Activated CD4-positive, CD25-positive, alpha-beta regulatory T cell treated with anti-CD3 and anti-CD28 coated beads, Interleukin-2, amount 50 U/mL, for 16 hours (primary cell): Measurements from ENCODE around the gene SURF2.
"Not testable (repeated sequence)": the region's sequence is repeated elsewhere in the genome, so short reads cannot be mapped to it uniquely, and the experiment has no call there.

Experiments used
- DNase-seq: peaks from one replicate; pipeline ENCODE4 v3.0.0-alpha.2; 2020; ENCODE audit warnings: low read depth, low spot score

Gene SURF2

DNA sequence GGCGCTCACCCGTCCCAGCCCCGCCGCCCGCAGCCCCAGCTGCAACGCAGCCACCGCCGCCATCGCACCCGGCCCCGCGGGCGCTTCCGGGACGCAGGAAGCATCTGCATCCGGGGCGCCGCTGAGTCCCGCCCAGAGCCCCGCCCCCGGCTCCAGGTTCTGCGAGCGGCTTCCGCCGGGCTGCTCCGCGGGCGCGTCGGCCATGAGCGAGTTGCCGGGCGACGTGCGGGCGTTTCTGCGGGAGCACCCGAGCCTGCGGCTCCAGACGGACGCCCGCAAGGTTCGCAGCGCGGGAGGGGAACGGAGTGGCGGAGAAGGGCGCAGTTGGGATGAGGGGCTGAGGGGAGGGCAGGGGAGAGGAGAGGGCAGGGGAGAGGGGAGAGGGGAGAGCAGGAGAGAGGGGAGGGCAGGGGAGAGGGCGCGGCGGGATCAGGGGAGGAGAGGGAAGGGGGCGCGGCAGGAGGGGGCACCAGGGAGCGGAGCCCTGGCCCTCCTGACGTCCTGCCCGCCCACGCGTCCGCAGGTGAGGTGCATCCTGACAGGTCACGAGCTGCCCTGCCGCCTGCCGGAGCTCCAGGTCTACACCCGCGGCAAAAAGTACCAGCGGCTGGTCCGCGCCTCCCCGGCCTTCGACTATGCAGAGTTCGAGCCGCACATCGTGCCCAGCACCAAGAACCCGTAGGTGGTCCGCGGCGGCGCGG lies at the start of gene SURF2, which contains the start of gene SURF1:
Gene SURF2, plus strand, starts transcription at position 160 of the 701 bp plus-strand sequence. Its CDS starts 43 bp downstream, at position 203.
Gene SURF1, minus strand, starts transcription at position 97 of the 701 bp plus-strand sequence. Its CDS starts 34 bp downstream, at position 63.
- peak; percentile 74 for DNase-seq

DNA sequence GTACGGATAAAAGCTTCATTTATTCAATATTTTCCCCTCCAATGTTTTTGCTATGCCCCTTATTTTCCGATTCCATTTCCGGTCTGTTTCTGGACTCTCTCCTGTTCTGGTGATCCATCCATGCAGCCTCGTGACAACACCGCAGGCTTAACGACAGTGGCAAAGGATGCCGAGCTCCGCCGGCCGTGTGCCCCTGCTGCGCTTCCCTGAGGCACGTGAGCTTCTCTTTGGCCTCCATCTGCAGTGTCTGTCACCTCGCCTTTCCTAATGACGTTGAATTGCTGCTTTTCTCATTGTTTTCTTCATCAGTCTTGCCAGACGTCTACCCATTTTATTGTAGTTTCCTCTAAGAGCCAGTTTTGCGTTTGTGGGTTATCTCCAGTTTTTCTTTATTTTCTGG lies 49.0 kb upstream of the SURF2 start:
- DNase-seq, result no peak

DNA sequence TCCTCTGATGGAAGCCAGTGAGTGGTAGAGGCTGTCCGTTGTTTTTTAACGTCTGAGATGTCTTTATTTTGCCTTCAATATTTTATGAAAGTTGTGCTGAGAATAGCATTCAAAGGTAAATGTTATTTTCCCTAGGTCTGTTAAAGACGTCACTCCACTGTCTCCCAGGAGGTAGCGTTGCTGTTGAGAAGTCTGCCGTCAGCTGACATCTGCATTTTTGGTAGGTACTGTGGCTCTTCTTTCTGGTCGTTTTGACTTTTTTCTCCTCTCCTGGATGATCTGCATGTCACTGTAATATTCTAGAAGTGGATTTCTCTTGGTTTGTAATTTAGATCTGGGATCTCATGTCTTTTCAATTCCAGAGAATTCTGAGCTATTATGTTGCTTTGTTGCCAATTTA lies 46.7 kb upstream of the SURF2 start:
- DNase-seq, result no peak

DNA sequence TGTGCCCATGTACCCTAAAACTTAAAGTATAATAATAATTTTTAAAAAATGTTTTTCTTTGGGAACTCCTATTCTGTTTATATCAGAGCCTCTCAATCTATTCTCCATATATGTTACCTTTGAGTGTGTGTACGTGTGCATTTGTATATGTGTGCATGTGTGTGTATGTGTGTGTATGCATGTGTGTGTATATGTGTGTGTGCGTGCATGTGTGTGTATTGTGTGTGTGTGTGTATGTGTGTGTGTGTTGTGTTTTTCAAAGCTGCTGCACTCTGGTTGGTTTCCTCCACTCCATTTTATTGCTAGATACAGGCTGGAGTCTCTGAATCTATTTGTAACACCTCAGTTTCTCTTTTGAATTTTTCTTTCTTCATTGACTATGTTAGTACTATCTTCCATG lies 40.4 kb upstream of the SURF2 start:
- DNase-seq, result no peak

DNA sequence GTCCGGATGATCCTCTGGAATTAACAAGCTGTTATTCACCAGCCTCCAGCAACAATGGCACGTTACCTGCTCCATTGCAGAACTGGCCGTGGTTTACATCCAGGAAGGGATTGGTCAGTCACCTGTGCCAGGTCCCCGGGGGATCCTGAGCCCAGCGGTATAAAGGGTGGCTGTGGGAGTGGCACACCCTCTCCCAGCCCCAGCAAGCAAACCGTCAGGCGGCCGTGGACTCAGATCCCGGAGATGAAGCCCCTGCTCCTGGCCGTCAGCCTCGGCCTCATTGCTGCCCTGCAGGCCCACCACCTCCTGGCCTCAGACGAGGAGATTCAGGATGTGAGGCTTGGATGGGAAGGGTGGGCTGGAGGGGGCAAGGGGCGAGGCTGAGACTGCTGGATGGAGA lies 38.8 kb upstream of the SURF2 start:
- not testable (repeated sequence) for DNase-seq

DNA sequence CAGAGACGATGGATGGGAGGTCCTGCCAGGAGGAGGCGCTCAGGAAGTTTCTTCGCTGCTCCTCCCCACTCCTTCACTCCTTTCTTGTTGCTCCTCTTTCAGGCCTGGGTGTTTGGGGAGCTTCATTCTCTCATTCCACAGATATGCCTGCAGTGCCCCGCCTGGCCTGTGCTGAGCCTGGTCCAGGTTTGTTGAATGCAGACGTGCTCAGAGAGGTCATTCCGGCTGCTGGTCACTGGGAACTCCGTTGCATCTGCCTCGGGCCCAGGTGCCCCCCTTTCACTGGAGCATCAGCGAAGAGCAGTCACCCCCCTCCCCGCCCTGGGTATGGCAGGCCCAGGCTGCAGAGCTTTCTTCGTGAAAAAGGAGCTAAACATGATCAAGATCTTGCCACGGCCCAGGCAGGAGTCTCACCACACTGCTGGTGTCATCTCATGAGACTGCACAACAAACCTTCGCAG lies 35.9 kb upstream of the SURF2 start:
- DNase-seq, result no peak

DNA sequence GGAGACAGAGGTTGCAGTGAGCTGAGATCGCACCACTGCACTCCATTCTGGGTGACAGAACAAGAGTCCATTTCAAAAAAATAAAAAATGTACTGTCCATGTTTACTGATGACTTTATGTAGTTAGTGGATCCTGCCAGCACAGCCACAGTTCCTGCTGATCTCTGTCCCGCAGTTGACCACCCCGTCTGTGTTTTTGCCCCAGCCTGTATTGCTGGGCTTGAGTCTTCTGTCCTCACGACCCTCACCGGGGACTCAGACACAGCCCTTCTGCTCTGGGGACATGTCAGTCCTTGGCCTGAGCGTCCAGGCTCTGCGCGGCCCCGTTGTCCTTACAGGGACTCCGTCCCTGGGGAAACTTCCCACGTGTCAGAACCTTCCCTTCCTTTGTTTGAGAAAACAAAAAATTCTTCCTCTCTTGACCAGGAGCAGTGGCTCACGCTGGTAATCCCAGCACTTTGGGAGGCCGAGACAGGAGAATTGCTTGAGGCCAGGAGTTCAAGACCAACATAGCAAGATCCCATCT lies 34.9 kb upstream of the SURF2 start:
- DNase-seq, result no peak

DNA sequence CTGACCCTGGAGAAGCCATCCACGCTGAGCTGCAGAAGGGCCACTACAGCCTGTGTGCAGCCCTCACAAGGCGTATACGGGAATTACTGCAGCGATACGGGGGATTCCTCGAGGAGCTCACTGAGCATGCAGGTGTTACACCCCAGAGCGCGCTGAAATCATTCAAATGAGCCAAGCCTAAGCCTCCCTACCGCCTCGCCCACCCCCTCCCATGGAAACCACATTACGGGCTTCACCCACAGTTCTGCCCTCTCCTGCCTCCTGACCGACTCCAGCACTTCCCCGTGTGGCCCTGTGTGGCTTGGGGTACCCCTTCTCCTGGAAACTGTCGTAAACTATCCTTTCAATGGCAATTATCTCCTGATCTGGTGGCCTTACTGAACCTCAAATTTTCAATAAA lies 33.6 kb upstream of the SURF2 start:
- no peak for DNase-seq

DNA sequence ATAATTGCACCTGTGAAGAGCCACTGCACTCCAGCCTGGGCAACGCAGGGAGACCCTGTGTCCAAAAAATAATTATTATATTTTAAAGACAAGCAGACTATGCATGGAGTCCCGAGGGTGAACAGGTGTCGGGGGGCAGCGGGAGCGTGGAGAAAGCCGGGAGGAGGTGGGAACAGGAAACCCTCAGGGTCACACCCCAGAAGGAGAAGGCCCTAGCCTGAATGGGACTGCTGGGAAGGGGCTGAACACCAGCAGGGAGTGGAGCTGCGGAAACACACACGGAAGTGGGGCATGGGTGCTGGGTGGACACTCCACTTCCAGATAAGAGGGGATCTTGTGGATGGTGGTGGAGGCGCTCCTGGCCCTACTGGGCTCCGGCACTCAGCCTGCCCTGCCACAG lies 33.1 kb upstream of the SURF2 start:
- no peak for DNase-seq

DNA sequence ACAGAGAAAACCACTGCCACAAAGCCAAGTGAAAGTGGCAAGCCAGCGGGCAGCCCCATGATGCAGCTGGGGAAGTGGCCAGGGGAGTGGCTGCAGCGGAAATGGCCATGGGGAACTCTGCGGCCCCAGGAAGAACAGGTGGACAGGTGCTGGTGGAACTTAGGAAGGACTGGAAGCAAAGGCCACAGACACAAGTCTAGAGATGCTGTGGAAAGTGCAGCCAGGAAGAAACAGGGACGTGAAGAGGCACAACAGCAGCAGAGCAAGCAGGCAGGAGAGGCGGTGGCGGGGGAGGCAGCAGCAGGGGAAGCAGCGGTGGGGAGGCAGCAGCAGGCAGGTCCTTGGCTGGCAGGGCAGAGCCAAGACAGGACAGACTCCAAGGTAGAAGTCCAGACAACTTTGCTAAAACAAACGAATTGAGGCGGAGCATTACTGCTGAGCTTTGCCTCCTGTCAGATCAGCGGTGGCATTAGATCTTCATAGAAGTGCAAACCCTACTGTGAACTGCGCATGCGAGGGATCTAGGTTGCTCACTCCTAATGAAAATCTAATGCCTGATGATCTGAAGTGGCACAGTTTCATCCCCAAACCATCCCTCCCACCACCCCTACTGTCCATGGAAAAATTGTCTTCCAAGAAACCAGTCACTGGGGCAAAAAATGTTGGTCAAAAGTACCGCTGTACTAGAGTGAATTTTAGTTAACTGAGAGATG lies 32.2 kb upstream of the SURF2 start:
- no peak for DNase-seq

DNA sequence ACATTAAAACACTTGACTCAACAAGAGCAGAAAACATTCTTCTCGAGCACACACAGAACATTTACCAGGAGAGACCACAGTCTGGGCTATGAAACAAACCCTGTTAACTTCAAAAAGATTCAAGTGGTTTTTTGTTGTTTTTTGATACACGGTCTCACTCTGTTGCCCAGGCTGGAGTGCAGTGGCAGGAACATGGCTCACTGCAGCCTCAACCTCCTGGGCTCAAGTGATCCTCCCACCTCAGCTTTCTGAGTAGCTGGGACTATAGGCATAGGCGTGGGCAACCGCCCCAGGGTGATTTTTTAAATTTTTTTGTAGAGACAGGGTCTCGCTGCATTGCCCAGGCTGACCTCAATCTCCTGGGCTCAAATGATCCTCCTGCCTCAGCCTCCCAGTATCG lies 29.3 kb upstream of the SURF2 start:
- DNase-seq, result not testable (repeated sequence)

DNA sequence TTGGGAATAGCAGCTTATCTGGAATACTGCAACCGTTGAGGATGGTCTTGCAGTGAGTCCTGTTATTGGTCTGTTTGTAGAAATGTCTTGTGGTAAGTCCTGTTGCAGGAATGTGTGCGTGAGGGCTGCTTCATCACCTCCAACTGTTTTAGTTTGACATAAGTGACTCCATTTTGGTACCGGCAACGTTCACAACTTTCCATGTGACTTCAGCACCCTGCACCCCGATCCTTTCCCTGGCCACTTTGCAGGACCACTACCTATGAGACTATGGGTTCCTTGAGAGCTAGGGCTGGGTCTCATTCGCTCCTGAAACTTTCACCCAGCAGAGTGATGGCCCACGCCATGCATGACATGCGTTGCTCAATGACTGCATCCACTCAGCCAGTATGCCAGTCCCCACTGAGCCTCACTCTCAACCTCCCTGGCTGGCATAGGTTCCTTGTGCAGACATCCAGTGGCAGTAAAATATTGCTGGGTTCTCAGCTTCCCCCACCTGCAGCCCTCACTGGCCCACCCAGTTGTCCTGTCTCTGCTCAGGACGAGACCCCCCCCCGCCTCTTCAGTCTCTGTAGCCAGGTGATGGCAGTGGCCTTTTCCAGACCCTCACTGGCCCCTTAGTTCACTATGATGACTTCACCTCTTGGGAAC lies 28.4 kb upstream of the SURF2 start:
- no peak for DNase-seq

DNA sequence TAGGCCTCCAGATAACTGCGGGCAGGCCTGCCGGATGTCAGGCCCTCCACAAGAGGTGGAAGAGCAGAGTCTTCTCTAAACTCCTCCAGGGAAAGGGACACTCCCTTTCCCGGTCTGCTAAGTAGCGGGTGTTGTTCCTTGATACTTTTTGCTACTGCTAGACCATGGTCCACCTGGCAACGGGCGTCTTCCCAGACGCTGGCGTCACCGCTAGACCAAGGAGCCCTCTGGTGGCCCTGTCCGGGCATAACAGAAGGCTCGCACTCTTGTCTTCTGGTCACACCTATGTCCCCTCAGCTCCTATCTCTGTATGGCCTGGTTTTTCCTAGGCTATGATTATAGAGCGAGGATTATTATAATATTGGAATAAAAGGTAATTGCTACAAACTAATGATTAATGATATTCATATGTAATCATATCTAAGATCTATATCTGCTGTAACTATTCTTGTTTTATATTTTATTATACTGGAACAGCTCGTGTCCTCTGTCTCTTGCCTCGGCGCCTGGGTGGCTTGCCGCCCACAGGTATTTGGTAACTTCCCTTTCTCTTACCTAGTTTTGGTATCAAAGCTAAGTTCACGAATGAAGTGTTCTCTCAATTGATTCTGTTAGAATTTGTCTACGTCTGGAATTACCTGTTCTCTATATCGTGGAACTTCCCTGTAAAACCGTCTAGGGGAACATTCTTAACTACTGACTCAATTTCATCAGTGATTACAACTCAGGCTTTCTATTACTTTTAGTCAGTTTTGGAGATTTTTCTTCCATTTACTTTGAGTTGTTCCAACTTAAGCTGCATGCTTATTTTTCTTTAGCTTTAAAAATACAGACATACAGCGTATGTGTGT lies 26.8 kb upstream of the SURF2 start:
- DNase-seq, result not testable (repeated sequence)

DNA sequence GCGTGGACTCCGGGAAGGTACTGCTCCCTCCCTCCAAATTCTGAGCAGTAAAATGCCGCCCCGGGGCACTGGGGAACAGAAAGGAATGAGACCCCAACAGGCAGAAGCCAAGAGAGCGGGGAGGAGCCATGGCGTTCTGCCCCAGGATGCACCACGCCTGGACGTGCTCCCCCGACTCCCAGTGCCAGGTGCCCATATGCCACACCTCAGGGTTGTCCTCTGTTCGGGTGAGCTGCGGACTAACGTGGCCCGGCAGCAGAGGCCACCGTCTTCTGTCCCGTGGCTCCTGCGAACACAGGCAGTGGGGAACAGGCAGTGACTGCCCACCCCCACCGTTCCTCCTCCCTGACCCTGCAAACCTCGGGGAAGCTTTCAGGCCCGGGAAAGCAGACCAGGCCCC lies 25.1 kb upstream of the SURF2 start:
- no peak for DNase-seq

DNA sequence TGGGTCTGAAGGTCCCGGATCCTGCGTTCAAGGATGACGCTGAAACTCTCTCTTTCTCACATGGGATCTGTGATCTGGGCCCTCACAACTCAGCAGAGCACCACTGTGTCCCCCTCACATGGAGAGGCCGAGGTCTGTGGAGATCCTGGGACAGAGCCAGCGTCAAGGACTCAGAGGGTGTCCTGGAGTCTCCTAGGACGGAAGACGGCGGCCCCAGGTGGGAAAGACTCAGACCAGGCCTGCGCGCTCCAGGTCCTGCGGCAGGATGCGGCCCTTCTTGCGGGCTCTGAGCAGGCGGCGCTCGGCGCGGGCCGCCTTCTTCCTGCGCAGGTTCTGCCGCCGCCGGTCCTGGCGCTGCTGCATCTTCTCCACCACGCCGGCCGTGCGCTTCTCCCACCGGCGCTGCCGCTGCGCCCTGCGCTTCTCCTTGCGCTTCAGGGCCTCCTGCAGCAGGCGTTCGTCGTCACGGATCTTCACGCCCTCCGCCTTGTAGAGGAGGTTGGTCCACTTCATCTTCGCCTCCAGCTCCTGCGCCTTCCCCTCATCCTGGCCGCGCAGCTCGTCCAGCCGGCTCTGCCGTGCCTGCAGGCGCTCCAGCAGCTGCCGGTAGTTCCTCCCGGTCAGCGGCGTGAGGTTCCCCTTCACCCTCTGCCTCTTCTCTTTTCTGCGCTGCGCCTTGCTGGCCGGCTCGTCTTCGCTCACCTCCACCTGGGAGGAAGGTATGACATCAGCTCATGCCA lies 24.5 kb upstream of the SURF2 start:
- no peak for DNase-seq

DNA sequence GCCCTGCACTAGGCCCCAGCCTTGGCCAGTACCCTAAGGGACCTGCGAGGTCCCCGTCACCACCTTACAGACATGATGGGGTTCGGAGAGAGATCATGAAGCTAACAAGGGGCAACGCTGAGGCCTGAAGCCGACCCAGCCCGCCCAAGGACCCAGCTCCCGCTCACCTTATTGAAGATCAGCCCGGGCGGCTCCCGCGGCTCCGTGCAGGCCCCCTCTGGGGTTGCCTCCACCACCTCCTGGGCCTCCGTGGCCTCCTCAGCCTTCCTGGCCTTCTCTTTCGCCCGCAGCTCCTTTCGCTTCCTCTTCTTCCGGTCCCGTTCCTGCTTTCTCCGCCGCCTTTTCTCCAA lies 24.0 kb upstream of the SURF2 start:
- no peak for DNase-seq

DNA sequence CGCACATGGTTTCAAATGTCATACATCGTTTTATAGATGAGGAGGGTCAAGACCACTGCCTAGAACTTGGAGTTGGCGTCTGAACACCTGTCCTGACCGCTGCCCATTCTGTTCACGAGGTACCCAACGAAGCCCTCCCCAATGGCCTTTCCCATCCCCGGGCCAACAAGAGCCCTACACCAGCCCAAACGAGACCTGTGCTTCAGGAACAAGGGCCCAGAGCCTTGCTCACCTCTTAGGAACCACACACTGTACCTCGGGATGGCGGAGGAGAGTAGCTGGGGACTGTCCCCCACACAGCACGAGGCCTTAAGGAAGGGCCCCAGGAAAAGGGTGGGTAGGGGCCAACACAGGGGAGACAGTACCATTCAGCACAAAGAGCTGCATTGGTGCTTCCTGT lies 23.3 kb upstream of the SURF2 start:
- no peak for DNase-seq

DNA sequence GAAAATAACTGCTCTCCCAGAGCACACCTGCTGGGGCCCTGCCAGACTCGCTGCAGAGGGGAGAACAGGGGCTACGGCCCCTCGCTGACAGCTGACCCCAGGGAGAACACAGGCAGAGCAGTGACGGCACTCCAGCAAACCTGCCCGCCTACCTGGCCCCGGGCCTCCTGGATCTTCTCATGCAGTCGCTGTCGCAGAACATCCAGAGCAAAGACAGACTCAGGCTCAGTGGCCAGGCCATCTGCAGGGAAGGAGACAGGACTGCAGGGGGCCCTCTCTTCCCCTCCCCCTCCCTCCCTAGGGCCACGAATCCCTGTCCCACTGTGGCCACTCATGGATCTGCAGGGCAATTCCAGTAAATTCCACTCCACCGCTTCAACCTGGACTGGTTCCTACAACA lies 22.8 kb upstream of the SURF2 start:
- no peak for DNase-seq

DNA sequence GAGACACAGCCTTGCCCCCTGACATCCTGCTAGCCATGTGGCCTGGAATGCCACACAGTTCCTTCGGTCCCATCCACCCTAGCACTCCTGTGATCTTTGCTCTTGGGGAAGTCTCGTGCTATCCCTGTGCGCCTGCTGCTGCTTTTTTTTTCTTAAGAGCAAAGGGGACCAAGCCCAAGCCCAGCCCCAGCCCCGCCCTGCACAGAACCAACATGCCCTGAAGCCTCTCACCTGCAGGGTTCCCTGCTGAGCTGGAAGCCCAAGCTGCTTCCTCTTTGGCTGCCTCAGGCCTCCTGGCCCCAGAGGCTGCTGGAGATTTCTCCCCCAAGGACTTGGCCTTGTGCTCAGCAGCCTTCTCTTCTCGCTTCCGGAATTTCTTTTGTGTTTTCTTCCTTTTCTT lies 22.2 kb upstream of the SURF2 start:
- DNase-seq, result no peak

DNA sequence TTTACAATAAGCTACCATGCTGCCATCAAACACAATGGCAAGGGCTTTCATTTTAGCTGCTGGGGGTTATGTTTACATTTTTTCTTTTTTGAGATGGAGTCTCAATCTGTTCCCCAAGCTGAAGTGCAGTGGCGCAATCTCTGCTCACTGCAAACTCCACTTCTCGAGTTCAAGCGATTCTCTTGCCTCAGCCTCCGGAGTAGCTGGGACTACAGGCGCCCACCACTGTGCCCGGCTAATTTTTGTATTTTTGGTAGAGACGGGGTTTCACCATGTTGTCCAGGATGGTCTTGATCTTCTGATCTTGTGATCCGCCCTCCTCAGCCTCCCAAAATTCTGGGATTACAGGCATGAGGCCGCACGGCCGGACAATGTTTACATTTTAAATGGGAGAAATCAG lies 21.5 kb upstream of the SURF2 start:
- DNase-seq, result not testable (repeated sequence)
